Endothelial cell of umbilical vein (primary cell): Measurements from ENCODE around the gene DENND1A. TPM values are rescaled to one million over a fixed set of nuclear protein-coding genes. Genes with fewer than 3 reads are reported as not detected.

Experiments
- BruUV-seq: library from RNA; stranded (reverse); fragments of 400-500 nt; replicated peaks from 2 replicates; lab custom pipeline; 2021; lab: Mats Ljungman, UMichigan
- CTCF ChIA-PET: fragments of 300-600, 350-600 bp; sonication (Branson Sonifier 250); formaldehyde crosslinking; loops from one replicate; lab custom pipeline; 2021; ENCODE audit warnings: antibody characterized with exemption, inconsistent platforms; lab: Charles Lee
- POLR2A ChIA-PET: fragments of 300-600, 350-600 bp; sonication (Branson Sonifier 250); formaldehyde crosslinking; loops from one replicate; lab custom pipeline; 2021; ENCODE audit warnings: antibody characterized with exemption, inconsistent platforms; lab: Charles Lee
- DNase-seq: peaks from one replicate; pipeline ENCODE4 v3.0.0-alpha.2; 2011; ENCODE audit warnings: low read depth, low spot score
- FAIRE-seq: peaks from 2 replicates; lab custom pipeline; 2011; peaks lifted over from hg19 to GRCh38; lab: Jason Lieb, UNC
- H2AFZ ChIP-seq: 2 replicates; pipeline ENCODE4 v1.6.0; 2012; ENCODE audit warnings: low read depth, low read length, control low read depth, inconsistent platforms
- H3K27ac ChIP-seq: 2 replicates; pipeline ENCODE4 v1.5.1; 2011; ENCODE audit warnings: low read depth, mild to moderate bottlenecking, control low read depth, low read length, moderate library complexity; ENCODE audit not compliant: insufficient read depth
- H3K27me3 ChIP-seq, 2 experiments: 2 replicates each; pipeline versions ENCODE4 v1.6.0 to v1.6.1; 2011; ENCODE audit warnings: low read length in 2 of 2, mixed read lengths in 1 of 2; ENCODE audit not compliant: control insufficient read depth in 2 of 2, insufficient read depth in 2 of 2
- H3K36me3 ChIP-seq, 2 experiments: 2 replicates in 1 of 2; 3 replicates in 1 of 2; pipeline ENCODE4 v1.5.1; 2011; ENCODE audit warnings: low read length in 2 of 2, mild to moderate bottlenecking in 1 of 2, moderate library complexity in 1 of 2; ENCODE audit not compliant: control insufficient read depth in 2 of 2, insufficient read depth in 2 of 2; ENCODE audit errors: extremely low read depth in 1 of 2
- H3K4me1 ChIP-seq: 3 replicates; pipeline ENCODE4 v1.5.1; 2011; ENCODE audit warnings: mild to moderate bottlenecking, low read length; ENCODE audit not compliant: control insufficient read depth, insufficient read depth; ENCODE audit errors: extremely low read depth
- H3K4me2 ChIP-seq: 2 replicates; pipeline ENCODE4 v1.6.1; 2011; ENCODE audit warnings: low read length, control low read depth, mixed read lengths; ENCODE audit not compliant: insufficient read depth
- H3K4me3 ChIP-seq, 3 experiments: fragments of 200-600 bp in 1 of 3; sonication (generic), shearing (Covaris generic) in 1 of 3; replicated peaks in 1 of 3; 2 replicates each; pipeline ENCODE4 v1.5.1; 2011 to 2016; ENCODE audit warnings: control low read depth in 3 of 3, low read length in 3 of 3, mild to moderate bottlenecking in 2 of 3, inconsistent platforms in 1 of 3, low read depth in 1 of 3, moderate library complexity in 1 of 3; ENCODE audit not compliant: insufficient read depth in 1 of 3
- H3K79me2 ChIP-seq: 2 replicates; pipeline ENCODE4 v1.6.0; 2012; ENCODE audit warnings: low read length, inconsistent platforms; ENCODE audit not compliant: control insufficient read depth, insufficient read depth
- H3K9ac ChIP-seq: replicated peaks from 2 replicates; pipeline ENCODE3; 2011; ENCODE audit warnings: low read length, control low read depth; ENCODE audit not compliant: insufficient read depth; ENCODE audit errors: extremely low read depth
- H3K9me1 ChIP-seq: replicated peaks from 3 replicates; pipeline ENCODE4 v1.6.0; 2011; ENCODE audit warnings: mild to moderate bottlenecking, low read length; ENCODE audit not compliant: control insufficient read depth, insufficient read depth; ENCODE audit errors: extremely low read depth
- H3K9me3 ChIP-seq: replicated peaks from 2 replicates; pipeline ENCODE4 v1.5.1; 2012; ENCODE audit warnings: low read length, inconsistent platforms; ENCODE audit not compliant: control insufficient read depth, insufficient read depth
- H4K20me1 ChIP-seq: replicated peaks from 2 replicates; pipeline ENCODE3; 2011; ENCODE audit warnings: mild to moderate bottlenecking, low read length; ENCODE audit not compliant: control insufficient read depth, insufficient read depth; ENCODE audit errors: extremely low read depth
- EZH2 ChIP-seq: IDR thresholded peaks from 2 replicates; pipeline ENCODE4 v1.6.1; 2012; ENCODE audit warnings: borderline replicate concordance, low read depth, mild to moderate bottlenecking, moderate library complexity, low read length, inconsistent platforms; ENCODE audit not compliant: severe bottlenecking
- FOS ChIP-seq: IDR thresholded peaks from 2 replicates; pipeline ENCODE4 v1.6.1; 2011; ENCODE audit warnings: mild to moderate bottlenecking, low read length, moderate library complexity, borderline replicate concordance; ENCODE audit not compliant: insufficient read depth
- GATA2 ChIP-seq: IDR thresholded peaks from 2 replicates; pipeline ENCODE4 v1.7.0; 2011; ENCODE audit warnings: low read depth, mild to moderate bottlenecking, moderate library complexity, mixed read lengths, low read length; ENCODE audit not compliant: insufficient read length, insufficient read depth
- JUN ChIP-seq: IDR thresholded peaks from 2 replicates; pipeline ENCODE4 v1.6.1; 2011; ENCODE audit warnings: borderline replicate concordance, low read depth; ENCODE audit not compliant: insufficient read length, insufficient read depth
- MYC ChIP-seq: IDR thresholded peaks from one replicate; pipeline ENCODE4 v1.6.1; 2011; ENCODE audit warnings: mild to moderate bottlenecking, low read depth, low read length
- POLR2A ChIP-seq: IDR thresholded peaks from 2 replicates; pipeline ENCODE4 v1.6.1; 2012; ENCODE audit warnings: low read depth, mild to moderate bottlenecking, control low read depth, low read length
- POLR2AphosphoS5 ChIP-seq: IDR thresholded peaks from 2 replicates; pipeline ENCODE4 v1.6.1; 2012; ENCODE audit warnings: low read depth, mild to moderate bottlenecking, control low read depth, low read length, moderate library complexity; ENCODE audit not compliant: insufficient read depth
- dilution Hi-C: fragments of 300-500 bp; cut with MboI; formaldehyde crosslinking; loops from one replicate; pipeline ENCODE4 v1.15.0; 2019; ENCODE audit warnings: low sequenced_read_pairs; ENCODE audit not compliant: extremely low pct_ligation_motif_present
- intact Hi-C: fragments of 100-400 bp; cut with micrococcal nuclease; formaldehyde crosslinking; loops from one replicate; pipeline ENCODE4 v1.10.0; 2022
- polyA plus RNA-seq, 4 experiments: library from polyadenylated mRNA; depleted of rRNA in 3 of 4; stranded (reverse) in 3 of 4; unstranded in 1 of 4; fragments of >200 nt; gene quantifications; 2 replicates each; pipeline versions ENCODE4 v1.2.1 to v1.2.3, GENCODE V29; 2011 to 2012; ENCODE audit warnings: missing spikeins in 1 of 4
- total RNA-seq: library from RNA; stranded (reverse); gene quantifications from 2 replicates; pipeline ENCODE4 v1.2.3, GENCODE V29; 2021
- TF ChIP-seq, protein P1 (sequence below), 2 donors: IDR thresholded peaks; 1 replicate in 1 of 2; 2 replicates in 1 of 2; pipeline ENCODE4 v1.5.1; 2011; ENCODE audit warnings: low read length in 2 of 2, mild to moderate bottlenecking in 2 of 2, moderate library complexity in 2 of 2, control low read depth in 1 of 2, inconsistent platforms in 1 of 2, low read depth in 1 of 2; ENCODE audit not compliant: insufficient read depth in 1 of 2; ENCODE audit errors: extremely low read depth in 1 of 2
- TF ChIP-seq, protein P2 (sequence below): IDR thresholded peaks from 2 replicates; pipeline ENCODE4 v1.6.1; 2011; ENCODE audit not compliant: insufficient read depth, insufficient read length

DENND1A gene
- total and polyA plus RNA-seq, 2 donors (not counting 3 experiments of a cell fraction or from before 2014, with no cell fraction given): 18.5 to 24.5 TPM

DNA sequence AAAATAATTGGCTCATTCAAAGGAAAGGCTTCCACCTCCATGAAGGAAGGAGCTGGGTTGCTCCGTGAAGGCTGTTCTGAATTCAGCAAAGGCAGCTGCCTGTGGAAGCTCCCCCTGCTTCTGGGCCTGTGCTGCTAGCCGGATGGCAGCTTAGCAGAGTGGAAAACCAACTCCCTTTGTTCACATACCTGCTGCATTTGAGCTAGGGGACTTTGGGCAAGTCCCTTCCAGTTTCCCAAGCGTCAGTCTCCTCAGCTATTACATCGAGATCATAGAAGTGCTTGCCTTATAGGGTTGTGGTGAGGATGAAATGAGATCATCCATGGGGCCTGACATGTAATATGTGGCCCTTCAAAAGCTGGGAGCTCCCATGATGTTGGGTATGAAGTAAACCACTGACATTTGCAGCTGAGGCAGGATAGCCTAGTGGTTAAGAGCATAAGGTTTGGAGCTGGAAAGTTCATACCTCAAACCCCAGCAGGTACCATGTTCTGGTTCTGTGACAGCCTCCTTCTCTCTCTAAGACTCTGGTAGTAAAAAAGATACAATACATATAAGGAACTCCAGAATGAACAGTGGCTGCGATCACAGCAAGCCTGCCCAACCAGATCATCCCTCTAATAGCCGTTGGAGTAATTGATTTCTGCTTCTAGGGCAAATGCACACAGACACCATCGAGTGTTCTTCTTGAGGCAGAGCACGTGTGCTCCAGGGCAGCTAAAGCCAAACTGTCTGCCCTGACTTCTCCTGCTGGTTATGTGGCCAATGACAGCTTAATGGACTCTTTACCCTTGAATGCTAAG, 11.0 kb upstream of the DENND1A start:
- DNase-seq (no peak), FAIRE-seq (no peak)
- H3K9me1 ChIP-seq: no peaks in the 10 kb centered on the region
- H3K4me1 ChIP-seq: no peaks in the 10 kb centered on the region
- ChIA-PET CTCF (interaction anchor here (0.8 kb wide), 1 partner anchor 100 kb away, joined by 3 read pairs; no protein-coding TSS in a partner anchor), POLR2A (no interaction called here)
- intact Hi-C loops: no loop called here
- H3K36me3 ChIP-seq: no peaks in the 10 kb centered on the region
- no TSS peak for BruUV-seq
- no peak overlapping the region for H2AFZ ChIP-seq
- no peaks in the 10 kb centered on the region for H4K20me1 ChIP-seq
- no peak overlapping the region for H3K4me2 ChIP-seq
- TF ChIP-seq EZH2: no peak
- TF ChIP-seq FOS: no peak
- TF ChIP-seq JUN: no peak
- TF ChIP-seq POLR2AphosphoS5: no peak
- TF ChIP-seq MYC: no peak
- TF ChIP-seq GATA2: no peak
- TF ChIP-seq POLR2A: no peak
- TF ChIP-seq, protein P1, sequence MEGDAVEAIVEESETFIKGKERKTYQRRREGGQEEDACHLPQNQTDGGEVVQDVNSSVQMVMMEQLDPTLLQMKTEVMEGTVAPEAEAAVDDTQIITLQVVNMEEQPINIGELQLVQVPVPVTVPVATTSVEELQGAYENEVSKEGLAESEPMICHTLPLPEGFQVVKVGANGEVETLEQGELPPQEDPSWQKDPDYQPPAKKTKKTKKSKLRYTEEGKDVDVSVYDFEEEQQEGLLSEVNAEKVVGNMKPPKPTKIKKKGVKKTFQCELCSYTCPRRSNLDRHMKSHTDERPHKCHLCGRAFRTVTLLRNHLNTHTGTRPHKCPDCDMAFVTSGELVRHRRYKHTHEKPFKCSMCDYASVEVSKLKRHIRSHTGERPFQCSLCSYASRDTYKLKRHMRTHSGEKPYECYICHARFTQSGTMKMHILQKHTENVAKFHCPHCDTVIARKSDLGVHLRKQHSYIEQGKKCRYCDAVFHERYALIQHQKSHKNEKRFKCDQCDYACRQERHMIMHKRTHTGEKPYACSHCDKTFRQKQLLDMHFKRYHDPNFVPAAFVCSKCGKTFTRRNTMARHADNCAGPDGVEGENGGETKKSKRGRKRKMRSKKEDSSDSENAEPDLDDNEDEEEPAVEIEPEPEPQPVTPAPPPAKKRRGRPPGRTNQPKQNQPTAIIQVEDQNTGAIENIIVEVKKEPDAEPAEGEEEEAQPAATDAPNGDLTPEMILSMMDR (IDR thresholded peaks at IDR 0.05; ENCODE audit: extremely low read depth in 1 of 2, insufficient read depth in 1 of 2, low read depth in 1 of 2, low read length in 2 of 2): no peak
- TF ChIP-seq, protein P2, sequence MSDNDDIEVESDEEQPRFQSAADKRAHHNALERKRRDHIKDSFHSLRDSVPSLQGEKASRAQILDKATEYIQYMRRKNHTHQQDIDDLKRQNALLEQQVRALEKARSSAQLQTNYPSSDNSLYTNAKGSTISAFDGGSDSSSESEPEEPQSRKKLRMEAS: no peak
- H3K9me3 ChIP-seq: no peaks in the 10 kb centered on the region
- H3K9ac ChIP-seq: no peak overlapping the region
- dilution Hi-C loops: no loop called here
- H3K79me2 ChIP-seq: no peaks in the 10 kb centered on the region
- peaks cover 2 to 6% of the 10 kb centered on the region in 2 experiments for H3K27me3 ChIP-seq
- no peak overlapping the region for H3K4me3 ChIP-seq
- no peak overlapping the region for H3K27ac ChIP-seq
